GM19438 (cell line): ENCODE results near the gene JAZF1.

Experiments
- ATAC-seq: cut with Tn5 transposase; IDR thresholded peaks from one replicate; pipeline ENCODE4 v1.9.1; 2021; ENCODE audit warnings: low read depth; ENCODE audit not compliant: unreplicated experiment

JAZF1 gene

GRCh38 chr7:28180364-28181147 is at the start of gene JAZF1:
TSS of gene JAZF1 (minus strand) at chr7:28180795.
- ATAC-seq: no peak

GRCh38 chr7:28230261-28230660 is 49.7 kb upstream of the JAZF1 start:
- ATAC-seq: no peak

GRCh38 chr7:28228396-28228795 is 47.8 kb upstream of the JAZF1 start:
- ATAC-seq: no peak

GRCh38 chr7:28226003-28226402 is 45.4 kb upstream of the JAZF1 start:
- ATAC-seq: no peak

- ATAC-seq: no peak
Observed at GRCh38 chr7:28225576-28225975, 45.0 kb upstream of the JAZF1 start.

- ATAC-seq: no peak
Observed at GRCh38 chr7:28224675-28225074, 44.1 kb upstream of the JAZF1 start.

GRCh38 chr7:28224172-28224571 is 43.6 kb upstream of the JAZF1 start:
- ATAC-seq: no peak

- ATAC-seq: no peak
Observed at GRCh38 chr7:28222636-28223035, 42.0 kb upstream of the JAZF1 start.

- ATAC-seq: no peak
Observed at GRCh38 chr7:28219793-28220192, 39.2 kb upstream of the JAZF1 start.

GRCh38 chr7:28217143-28217542 is 36.5 kb upstream of the JAZF1 start:
- no peak for ATAC-seq

- ATAC-seq: no peak
Observed at GRCh38 chr7:28211006-28211405, 30.4 kb upstream of the JAZF1 start.

GRCh38 chr7:28208506-28208905 is 27.9 kb upstream of the JAZF1 start:
- no peak for ATAC-seq

- ATAC-seq: no peak
Observed at GRCh38 chr7:28207486-28208158, 27.0 kb upstream of the JAZF1 start.

GRCh38 chr7:28205506-28205905 is 24.9 kb upstream of the JAZF1 start:
- no peak for ATAC-seq

GRCh38 chr7:28203508-28204240 is 23.1 kb upstream of the JAZF1 start:
- ATAC-seq: no peak

GRCh38 chr7:28202222-28202621 is 21.6 kb upstream of the JAZF1 start:
- no peak for ATAC-seq

GRCh38 chr7:28201131-28201530 is 20.5 kb upstream of the JAZF1 start:
- no peak for ATAC-seq

GRCh38 chr7:28200598-28200997 is 20.0 kb upstream of the JAZF1 start:
- no peak for ATAC-seq

GRCh38 chr7:28199021-28199510 is 18.5 kb upstream of the JAZF1 start:
- no peak for ATAC-seq

- no peak for ATAC-seq
Observed at GRCh38 chr7:28195910-28196620, 15.5 kb upstream of the JAZF1 start.
